Tibial nerve (tissue), 4 donors: Measurements from ENCODE around the gene DAND5.

Source experiments
- CTCF ChIP-seq, 5 experiments: fragments of 200-600 bp in 3 of 5; fragments of 450-650 bp in 2 of 5; sonication (generic) in 3 of 5; IDR thresholded peaks; one replicate each; pipeline ENCODE4 v1.5.1; 2016 to 2019; ENCODE audit warnings: antibody characterized with exemption in 5 of 5, mild to moderate bottlenecking in 3 of 5, moderate library complexity in 2 of 5
- EP300 ChIP-seq, 2 donors: sonication (generic); formaldehyde crosslinking; IDR thresholded peaks; one replicate each; pipeline ENCODE4 v1.6.1; 2017; ENCODE audit warnings: antibody characterized with exemption in 2 of 2, mild to moderate bottlenecking in 1 of 2
- POLR2A ChIP-seq, 2 donors: fragments of 450-650 bp; IDR thresholded peaks; one replicate each; pipeline ENCODE4 v1.6.1; 2017; ENCODE audit warnings: antibody characterized with exemption in 2 of 2, mild to moderate bottlenecking in 2 of 2, moderate library complexity in 2 of 2

GRCh38 chr19:12954612-12954962 lies 14.8 kb upstream of the DAND5 start:
- TF ChIP-seq CTCF (IDR thresholded peaks at IDR 0.05) = no peak
- TF ChIP-seq POLR2A (IDR thresholded peaks at IDR 0.05) = no peak
- no peak for TF ChIP-seq EP300 (IDR thresholded peaks at IDR 0.05)
